Hepatocyte (in vitro differentiated cells): Measurements from ENCODE around the gene MMP1.

Experiments
- EZH2 ChIP-seq: fragments of 200-600 bp; sonication (generic); IDR thresholded peaks from 2 replicates; pipeline ENCODE4 v1.6.1; 2016; ENCODE audit warnings: antibody characterized with exemption, mild to moderate bottlenecking, borderline replicate concordance
- TF ChIP-seq, protein P1 (sequence below): fragments of 200-600 bp; sonication (generic); IDR thresholded peaks from 2 replicates; pipeline ENCODE4 v1.5.1; 2016; ENCODE audit warnings: antibody characterized with exemption, mild to moderate bottlenecking; ENCODE audit not compliant: poor library complexity

- TF ChIP-seq, protein P1, sequence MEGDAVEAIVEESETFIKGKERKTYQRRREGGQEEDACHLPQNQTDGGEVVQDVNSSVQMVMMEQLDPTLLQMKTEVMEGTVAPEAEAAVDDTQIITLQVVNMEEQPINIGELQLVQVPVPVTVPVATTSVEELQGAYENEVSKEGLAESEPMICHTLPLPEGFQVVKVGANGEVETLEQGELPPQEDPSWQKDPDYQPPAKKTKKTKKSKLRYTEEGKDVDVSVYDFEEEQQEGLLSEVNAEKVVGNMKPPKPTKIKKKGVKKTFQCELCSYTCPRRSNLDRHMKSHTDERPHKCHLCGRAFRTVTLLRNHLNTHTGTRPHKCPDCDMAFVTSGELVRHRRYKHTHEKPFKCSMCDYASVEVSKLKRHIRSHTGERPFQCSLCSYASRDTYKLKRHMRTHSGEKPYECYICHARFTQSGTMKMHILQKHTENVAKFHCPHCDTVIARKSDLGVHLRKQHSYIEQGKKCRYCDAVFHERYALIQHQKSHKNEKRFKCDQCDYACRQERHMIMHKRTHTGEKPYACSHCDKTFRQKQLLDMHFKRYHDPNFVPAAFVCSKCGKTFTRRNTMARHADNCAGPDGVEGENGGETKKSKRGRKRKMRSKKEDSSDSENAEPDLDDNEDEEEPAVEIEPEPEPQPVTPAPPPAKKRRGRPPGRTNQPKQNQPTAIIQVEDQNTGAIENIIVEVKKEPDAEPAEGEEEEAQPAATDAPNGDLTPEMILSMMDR, result no peak
- TF ChIP-seq EZH2, result no peak
Measured at GRCh38 chr11:102833731-102834130, 35.8 kb upstream of the MMP1 start.
